WTC11 (cell line): ENCODE results near the gene GPR34. TPM values are rescaled to one million over a fixed set of nuclear protein-coding genes. Genes with fewer than 3 reads are reported as not detected.

Experiments
- ATAC-seq: fragments of 200-7000 bp; cut with Tn5 transposase; 2 replicates; pipeline ENCODE4 v1.10.0; 2021; ENCODE audit warnings: mild to moderate bottlenecking, moderate library complexity
- CTCF ChIA-PET: fragments of 300-600 bp; sonication (Branson Sonifier 250); formaldehyde crosslinking; loops from one replicate; lab custom pipeline; 2021; ENCODE audit warnings: antibody characterized with exemption; lab: Charles Lee
- POLR2A ChIA-PET: fragments of 350-600 bp; sonication (Branson Sonifier 250); formaldehyde crosslinking; loops from one replicate; lab custom pipeline; 2021; ENCODE audit warnings: antibody characterized with exemption; lab: Charles Lee
- DNase-seq: peaks from one replicate; pipeline ENCODE4 v3.0.0; 2021; ENCODE audit warnings: low spot score
- H3K27ac Mint-ChIP-seq: 2 replicates; pipeline ENCODE4 v1.8.0; 2021; ENCODE audit warnings: mixed read lengths
- H3K27me3 Mint-ChIP-seq: 2 replicates; pipeline ENCODE4 v1.8.0; 2021; ENCODE audit warnings: low read depth, mild to moderate bottlenecking, moderate library complexity, mixed read lengths
- H3K36me3 Mint-ChIP-seq: 2 replicates; pipeline ENCODE4 v1.8.0; 2021; ENCODE audit warnings: mixed read lengths
- H3K4me1 Mint-ChIP-seq: 2 replicates; pipeline ENCODE4 v1.8.0; 2022; ENCODE audit warnings: mixed read lengths
- H3K4me3 Mint-ChIP-seq: 2 replicates; pipeline ENCODE4 v1.8.0; 2021; ENCODE audit warnings: mild to moderate bottlenecking, moderate library complexity, mixed read lengths
- H3K9me3 Mint-ChIP-seq: 2 replicates; pipeline ENCODE4 v1.8.0; 2021; ENCODE audit warnings: mixed read lengths
- CBFB ChIP-seq: sonication (generic); formaldehyde crosslinking; IDR thresholded peaks from 2 replicates; pipeline ENCODE4 v1.8.1; 2022; ENCODE audit warnings: mild to moderate bottlenecking, low read depth, missing genetic modification reagents
- CREB1 ChIP-seq: sonication (generic); formaldehyde crosslinking; IDR thresholded peaks from 2 replicates; pipeline ENCODE4 v1.8.0; 2023; ENCODE audit warnings: mild to moderate bottlenecking, missing genetic modification reagents
- EMX1 ChIP-seq: fragments of 250-450 bp; sonication (Bioruptor Pico); IDR thresholded peaks from 2 replicates; pipeline ENCODE4 v1.8.0; 2021; ENCODE audit warnings: mild to moderate bottlenecking
- FOXK1 ChIP-seq: sonication (generic); formaldehyde crosslinking; IDR thresholded peaks from 2 replicates; pipeline ENCODE4 v1.8.0; 2022; ENCODE audit warnings: mild to moderate bottlenecking, moderate library complexity, missing genetic modification reagents
- JAZF1 ChIP-seq: fragments of 250-450 bp; sonication (Bioruptor Pico); IDR thresholded peaks from 2 replicates; pipeline ENCODE4 v1.9.0; 2021; ENCODE audit warnings: moderate library complexity, mild to moderate bottlenecking, inconsistent platforms
- NR2C2 ChIP-seq: sonication (generic); formaldehyde crosslinking; IDR thresholded peaks from 2 replicates; pipeline ENCODE4 v1.8.0; 2022; ENCODE audit warnings: mild to moderate bottlenecking, missing genetic modification reagents
- SOX15 ChIP-seq: fragments of 250-450 bp; sonication (Bioruptor Pico); IDR thresholded peaks from 2 replicates; pipeline ENCODE4 v1.9.0; 2021; ENCODE audit warnings: mild to moderate bottlenecking
- SP1 ChIP-seq: sonication (generic); formaldehyde crosslinking; conservative IDR thresholded peaks from 2 replicates; pipeline ENCODE4 v1.8.1; 2022; ENCODE audit warnings: missing genetic modification reagents
- ZNF317 ChIP-seq: sonication (generic); formaldehyde crosslinking; IDR thresholded peaks from 2 replicates; pipeline ENCODE4 v1.8.1; 2023; ENCODE audit warnings: low read depth, mild to moderate bottlenecking, moderate library complexity, missing genetic modification reagents, borderline replicate concordance
- ZNF423 ChIP-seq: fragments of 250-450 bp; sonication (Bioruptor Pico); IDR thresholded peaks from 2 replicates; pipeline ENCODE4 v2.1.2; 2022; ENCODE audit warnings: mild to moderate bottlenecking, moderate library complexity
- ZNF671 ChIP-seq: fragments of 250-450 bp; sonication (Bioruptor Pico); IDR thresholded peaks from 2 replicates; pipeline ENCODE4 v1.8.0; 2021; ENCODE audit warnings: mild to moderate bottlenecking
- total RNA-seq: library from RNA; stranded (reverse); gene quantifications from 3 replicates; pipeline ENCODE4 v1.2.3, GENCODE V29; 2021
- TF ChIP-seq, protein P1 (sequence below): sonication (generic); formaldehyde crosslinking; conservative IDR thresholded peaks from 2 replicates; pipeline ENCODE4 v1.8.1; 2023; ENCODE audit warnings: mild to moderate bottlenecking, low read depth, missing genetic modification reagents, moderate library complexity
- TF ChIP-seq, protein P2 (sequence below): sonication (generic); formaldehyde crosslinking; IDR thresholded peaks from 2 replicates; pipeline ENCODE4 v1.8.1; 2023; ENCODE audit warnings: mild to moderate bottlenecking, missing genetic modification reagents
- TF ChIP-seq, protein P3 (sequence below): sonication (generic); formaldehyde crosslinking; IDR thresholded peaks from 2 replicates; pipeline ENCODE4 v1.8.0; 2022; ENCODE audit warnings: mild to moderate bottlenecking, missing genetic modification reagents
- TF ChIP-seq, protein P4 (sequence below): sonication (generic); formaldehyde crosslinking; IDR thresholded peaks from 2 replicates; pipeline ENCODE4 v1.8.1; 2023; ENCODE audit warnings: mild to moderate bottlenecking, missing genetic modification reagents, moderate library complexity
- TF ChIP-seq, protein P5 (sequence below): sonication (generic); formaldehyde crosslinking; IDR thresholded peaks from 2 replicates; pipeline ENCODE4 v1.8.1; 2022; ENCODE audit warnings: low read depth, missing genetic modification reagents, borderline replicate concordance
- TF ChIP-seq, protein P6 (sequence below): sonication (generic); formaldehyde crosslinking; IDR thresholded peaks from 2 replicates; pipeline ENCODE4 v1.8.0; 2022; ENCODE audit warnings: mild to moderate bottlenecking, missing genetic modification reagents

The GPR34 gene
- total RNA-seq, 1 experiment from 2014 or later, result not detected

DNA sequence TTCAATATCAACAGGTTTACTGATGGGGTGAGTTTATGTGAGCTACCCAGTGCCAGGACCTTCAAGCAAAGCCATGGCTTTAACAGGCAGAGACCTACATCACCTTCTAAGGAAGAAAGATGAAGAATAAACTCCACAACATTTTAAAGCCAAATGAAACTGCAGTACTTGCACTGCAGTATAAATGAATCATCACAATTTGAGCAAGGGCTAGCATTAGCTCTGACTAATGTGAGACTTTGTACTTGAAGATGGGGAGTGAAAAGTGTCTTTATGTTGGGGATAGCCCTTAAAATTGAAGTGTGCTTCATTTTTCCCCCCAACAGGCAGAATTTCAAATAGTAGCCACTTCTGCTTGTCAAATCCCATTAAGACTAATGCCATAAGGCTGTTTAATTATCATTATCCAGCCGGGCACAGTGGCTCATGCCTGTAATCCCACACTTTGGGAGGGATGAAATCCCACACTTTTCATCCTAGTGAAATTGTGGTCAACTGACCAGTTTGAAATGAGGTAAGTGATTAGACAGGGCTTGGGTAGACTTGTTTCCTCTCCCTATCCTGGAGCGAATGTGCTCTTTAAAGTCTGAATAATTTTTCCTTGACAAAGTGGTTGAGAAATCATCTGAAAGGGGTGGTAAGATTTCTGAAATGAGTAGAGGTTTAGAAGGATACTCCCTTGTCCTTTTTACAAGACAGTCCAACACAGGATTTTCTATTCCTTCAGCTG, 27.2 kb upstream of the GPR34 start:
- H3K4me1 Mint-ChIP-seq, result 0 out of 2 replicates have a peak, but pooled peaks cover 3% of the 10 kb centered on the region
- ChIA-PET POLR2A (no interaction called here), CTCF (no interaction called here)
- no peaks in the 10 kb centered on the region for H3K27me3 Mint-ChIP-seq
- H3K4me3 Mint-ChIP-seq, result no peak overlapping the region
- ATAC-seq (no peak), DNase-seq (no peak)
- H3K36me3 Mint-ChIP-seq, result peaks cover 17% of the 10 kb centered on the region
- no peaks in the 10 kb centered on the region for H3K9me3 Mint-ChIP-seq
- no peak overlapping the region for H3K27ac Mint-ChIP-seq
- TF ChIP-seq, protein P1, sequence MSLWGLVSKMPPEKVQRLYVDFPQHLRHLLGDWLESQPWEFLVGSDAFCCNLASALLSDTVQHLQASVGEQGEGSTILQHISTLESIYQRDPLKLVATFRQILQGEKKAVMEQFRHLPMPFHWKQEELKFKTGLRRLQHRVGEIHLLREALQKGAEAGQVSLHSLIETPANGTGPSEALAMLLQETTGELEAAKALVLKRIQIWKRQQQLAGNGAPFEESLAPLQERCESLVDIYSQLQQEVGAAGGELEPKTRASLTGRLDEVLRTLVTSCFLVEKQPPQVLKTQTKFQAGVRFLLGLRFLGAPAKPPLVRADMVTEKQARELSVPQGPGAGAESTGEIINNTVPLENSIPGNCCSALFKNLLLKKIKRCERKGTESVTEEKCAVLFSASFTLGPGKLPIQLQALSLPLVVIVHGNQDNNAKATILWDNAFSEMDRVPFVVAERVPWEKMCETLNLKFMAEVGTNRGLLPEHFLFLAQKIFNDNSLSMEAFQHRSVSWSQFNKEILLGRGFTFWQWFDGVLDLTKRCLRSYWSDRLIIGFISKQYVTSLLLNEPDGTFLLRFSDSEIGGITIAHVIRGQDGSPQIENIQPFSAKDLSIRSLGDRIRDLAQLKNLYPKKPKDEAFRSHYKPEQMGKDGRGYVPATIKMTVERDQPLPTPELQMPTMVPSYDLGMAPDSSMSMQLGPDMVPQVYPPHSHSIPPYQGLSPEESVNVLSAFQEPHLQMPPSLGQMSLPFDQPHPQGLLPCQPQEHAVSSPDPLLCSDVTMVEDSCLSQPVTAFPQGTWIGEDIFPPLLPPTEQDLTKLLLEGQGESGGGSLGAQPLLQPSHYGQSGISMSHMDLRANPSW (CRISPR knock-in tag), result no peak
- TF ChIP-seq CBFB (CRISPR knock-in tag) (no peak), SP1 (CRISPR knock-in tag) (no peak), ZNF671 (CRISPR knock-in tag) (no peak)
- TF ChIP-seq, protein P2, sequence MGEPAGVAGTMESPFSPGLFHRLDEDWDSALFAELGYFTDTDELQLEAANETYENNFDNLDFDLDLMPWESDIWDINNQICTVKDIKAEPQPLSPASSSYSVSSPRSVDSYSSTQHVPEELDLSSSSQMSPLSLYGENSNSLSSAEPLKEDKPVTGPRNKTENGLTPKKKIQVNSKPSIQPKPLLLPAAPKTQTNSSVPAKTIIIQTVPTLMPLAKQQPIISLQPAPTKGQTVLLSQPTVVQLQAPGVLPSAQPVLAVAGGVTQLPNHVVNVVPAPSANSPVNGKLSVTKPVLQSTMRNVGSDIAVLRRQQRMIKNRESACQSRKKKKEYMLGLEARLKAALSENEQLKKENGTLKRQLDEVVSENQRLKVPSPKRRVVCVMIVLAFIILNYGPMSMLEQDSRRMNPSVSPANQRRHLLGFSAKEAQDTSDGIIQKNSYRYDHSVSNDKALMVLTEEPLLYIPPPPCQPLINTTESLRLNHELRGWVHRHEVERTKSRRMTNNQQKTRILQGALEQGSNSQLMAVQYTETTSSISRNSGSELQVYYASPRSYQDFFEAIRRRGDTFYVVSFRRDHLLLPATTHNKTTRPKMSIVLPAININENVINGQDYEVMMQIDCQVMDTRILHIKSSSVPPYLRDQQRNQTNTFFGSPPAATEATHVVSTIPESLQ (CRISPR knock-in tag), result no peak

DNA sequence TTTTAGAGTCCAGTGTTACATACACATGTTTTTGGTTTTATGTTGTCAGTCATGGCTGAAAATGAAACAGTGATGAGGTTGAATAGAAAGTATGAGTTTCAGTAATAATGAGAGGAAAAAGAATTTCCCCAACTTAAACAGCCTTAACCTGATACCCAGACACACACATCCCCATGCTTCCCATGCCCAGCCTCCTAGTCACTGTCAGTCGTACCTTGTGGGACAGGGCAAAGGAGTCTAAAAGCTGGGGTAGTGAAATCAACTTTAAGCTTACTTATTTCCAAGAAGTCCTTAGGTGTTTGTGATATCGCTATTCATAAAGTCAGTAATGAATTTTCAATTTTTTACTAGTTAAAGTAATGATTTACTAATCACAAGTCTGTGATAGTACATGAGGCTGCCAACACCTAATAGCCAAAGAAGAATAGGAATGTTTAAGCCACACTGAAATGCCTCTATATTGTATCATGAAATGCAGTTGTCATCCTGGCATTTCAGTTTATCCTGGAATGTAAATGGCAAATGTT, 24.3 kb upstream of the GPR34 start:
- Mint-ChIP-seq H3K9me3 (no peaks in the 10 kb centered on the region), H3K27me3 (no peaks in the 10 kb centered on the region), H3K27ac (no peak overlapping the region), H3K4me1 (peaks cover 10% of the 10 kb centered on the region), H3K4me3 (no peak overlapping the region), H3K36me3 (peaks cover 4% of the 10 kb centered on the region)
- POLR2A ChIA-PET, result no interaction called here
- ATAC-seq (no peak), DNase-seq (no peak)
- CTCF ChIA-PET, result no interaction called here
- TF ChIP-seq, protein P3, sequence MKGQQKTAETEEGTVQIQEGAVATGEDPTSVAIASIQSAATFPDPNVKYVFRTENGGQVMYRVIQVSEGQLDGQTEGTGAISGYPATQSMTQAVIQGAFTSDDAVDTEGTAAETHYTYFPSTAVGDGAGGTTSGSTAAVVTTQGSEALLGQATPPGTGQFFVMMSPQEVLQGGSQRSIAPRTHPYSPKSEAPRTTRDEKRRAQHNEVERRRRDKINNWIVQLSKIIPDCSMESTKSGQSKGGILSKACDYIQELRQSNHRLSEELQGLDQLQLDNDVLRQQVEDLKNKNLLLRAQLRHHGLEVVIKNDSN (CRISPR knock-in tag), result no peak
- TF ChIP-seq JAZF1 (CRISPR knock-in tag), result no peak
- TF ChIP-seq ZNF423, result no peak
- TF ChIP-seq, protein P4, sequence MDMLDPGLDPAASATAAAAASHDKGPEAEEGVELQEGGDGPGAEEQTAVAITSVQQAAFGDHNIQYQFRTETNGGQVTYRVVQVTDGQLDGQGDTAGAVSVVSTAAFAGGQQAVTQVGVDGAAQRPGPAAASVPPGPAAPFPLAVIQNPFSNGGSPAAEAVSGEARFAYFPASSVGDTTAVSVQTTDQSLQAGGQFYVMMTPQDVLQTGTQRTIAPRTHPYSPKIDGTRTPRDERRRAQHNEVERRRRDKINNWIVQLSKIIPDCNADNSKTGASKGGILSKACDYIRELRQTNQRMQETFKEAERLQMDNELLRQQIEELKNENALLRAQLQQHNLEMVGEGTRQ (CRISPR knock-in tag), result no peak
- TF ChIP-seq, protein P5, sequence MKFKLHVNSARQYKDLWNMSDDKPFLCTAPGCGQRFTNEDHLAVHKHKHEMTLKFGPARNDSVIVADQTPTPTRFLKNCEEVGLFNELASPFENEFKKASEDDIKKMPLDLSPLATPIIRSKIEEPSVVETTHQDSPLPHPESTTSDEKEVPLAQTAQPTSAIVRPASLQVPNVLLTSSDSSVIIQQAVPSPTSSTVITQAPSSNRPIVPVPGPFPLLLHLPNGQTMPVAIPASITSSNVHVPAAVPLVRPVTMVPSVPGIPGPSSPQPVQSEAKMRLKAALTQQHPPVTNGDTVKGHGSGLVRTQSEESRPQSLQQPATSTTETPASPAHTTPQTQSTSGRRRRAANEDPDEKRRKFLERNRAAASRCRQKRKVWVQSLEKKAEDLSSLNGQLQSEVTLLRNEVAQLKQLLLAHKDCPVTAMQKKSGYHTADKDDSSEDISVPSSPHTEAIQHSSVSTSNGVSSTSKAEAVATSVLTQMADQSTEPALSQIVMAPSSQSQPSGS (CRISPR knock-in tag), result no peak
- TF ChIP-seq FOXK1 (CRISPR knock-in tag), result no peak
- TF ChIP-seq ZNF317 (CRISPR knock-in tag), result no peak
- TF ChIP-seq, protein P6, sequence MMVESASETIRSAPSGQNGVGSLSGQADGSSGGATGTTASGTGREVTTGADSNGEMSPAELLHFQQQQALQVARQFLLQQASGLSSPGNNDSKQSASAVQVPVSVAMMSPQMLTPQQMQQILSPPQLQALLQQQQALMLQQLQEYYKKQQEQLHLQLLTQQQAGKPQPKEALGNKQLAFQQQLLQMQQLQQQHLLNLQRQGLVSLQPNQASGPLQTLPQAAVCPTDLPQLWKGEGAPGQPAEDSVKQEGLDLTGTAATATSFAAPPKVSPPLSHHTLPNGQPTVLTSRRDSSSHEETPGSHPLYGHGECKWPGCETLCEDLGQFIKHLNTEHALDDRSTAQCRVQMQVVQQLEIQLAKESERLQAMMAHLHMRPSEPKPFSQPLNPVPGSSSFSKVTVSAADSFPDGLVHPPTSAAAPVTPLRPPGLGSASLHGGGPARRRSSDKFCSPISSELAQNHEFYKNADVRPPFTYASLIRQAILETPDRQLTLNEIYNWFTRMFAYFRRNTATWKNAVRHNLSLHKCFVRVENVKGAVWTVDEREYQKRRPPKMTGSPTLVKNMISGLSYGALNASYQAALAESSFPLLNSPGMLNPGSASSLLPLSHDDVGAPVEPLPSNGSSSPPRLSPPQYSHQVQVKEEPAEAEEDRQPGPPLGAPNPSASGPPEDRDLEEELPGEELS (CRISPR knock-in tag), result no peak
- TF ChIP-seq EMX1 (CRISPR knock-in tag), result no peak
- TF ChIP-seq SOX15 (CRISPR knock-in tag), result no peak
- TF ChIP-seq NR2C2 (CRISPR knock-in tag), result no peak
- no peak for TF ChIP-seq CREB1 (CRISPR knock-in tag)
